PFSK-1 (cell line): ENCODE results near the gene TNNI3K.

Source experiments
- POLR2AphosphoS5 ChIP-seq: IDR thresholded peaks from 2 replicates; pipeline ENCODE4 v1.6.1; 2012; ENCODE audit warnings: low read depth, mild to moderate bottlenecking, control low read depth, low read length, moderate library complexity
- REST ChIP-seq, 2 experiments: IDR thresholded peaks; 2 replicates each; pipeline versions ENCODE4 v1.6.1 to v1.8.0; 2011 to 2012; ENCODE audit warnings: low read depth in 2 of 2, low read length in 2 of 2, control low read depth in 1 of 2, inconsistent platforms in 1 of 2, mild to moderate bottlenecking in 1 of 2, moderate library complexity in 1 of 2; ENCODE audit not compliant: insufficient read depth in 1 of 2
- SIN3A ChIP-seq: IDR thresholded peaks from 2 replicates; pipeline ENCODE4 v1.6.1; 2012; ENCODE audit warnings: mild to moderate bottlenecking, low read length, moderate library complexity, borderline replicate concordance; ENCODE audit not compliant: insufficient read depth

DNA sequence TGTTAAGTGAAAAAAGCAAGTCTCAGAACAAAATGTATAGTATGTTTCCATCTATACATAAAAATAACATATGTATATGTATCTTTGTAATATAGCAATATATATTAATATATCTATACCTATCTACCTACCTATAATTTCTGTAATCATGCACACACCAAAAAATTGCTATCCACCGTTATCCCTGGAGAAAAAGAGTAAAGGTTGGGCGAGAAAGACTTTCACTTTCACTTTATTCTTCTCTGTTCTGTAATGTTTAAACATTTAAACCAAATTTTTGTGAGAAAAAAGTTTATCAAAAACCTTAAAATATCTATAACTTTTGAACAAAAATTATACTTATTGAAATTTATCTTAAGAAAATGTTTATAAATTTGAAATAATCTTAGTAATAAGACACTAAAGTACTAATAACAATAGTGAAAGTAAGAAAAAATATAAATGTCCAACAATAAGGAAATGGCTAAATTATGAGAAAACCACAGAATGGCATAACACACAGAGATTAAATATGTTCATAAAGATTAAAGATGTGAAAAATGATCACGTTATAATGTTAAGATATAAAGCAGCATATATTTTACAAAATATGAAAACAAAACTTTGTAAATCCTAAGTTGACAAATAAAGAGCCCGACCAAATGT is 351.2 kb downstream of the TNNI3K start:
- TF ChIP-seq POLR2AphosphoS5 (no peak), REST (IDR thresholded peaks at IDR 0.05; ENCODE audit: insufficient read depth in 1 of 2, low read depth in 2 of 2, low read length in 2 of 2) (no peak), SIN3A (no peak)
